ENCODE data around the gene IARS1. TPM values are rescaled to one million over a fixed set of nuclear protein-coding genes. Genes with fewer than 3 reads are reported as not detected.
A peak's percentile ranks its signal among the peaks of the same experiment; 100 is the strongest.

IARS1 gene
- total RNA-seq, 3 donors from 2014 or later: 56.5 to 111 (median 111) TPM

GRCh38 chr9:92292338-92293074, 991 bp downstream of the IARS1 start:
- Histone ChIP-seq H3K36me3 (peaks cover 7% of the 10 kb centered on the region), H3K9me3 (no peaks in the 10 kb centered on the region), H3K27me3 (no peaks in the 10 kb centered on the region), H3K27ac (no peak overlapping the region), H3K4me3 (peak overlapping the region; percentile 59 to 74 (median 64)), H3K4me1 (peaks cover 3 to 5% of the 10 kb centered on the region in 2 donors)
- no peak for DNase-seq (ENCODE audit: low spot score in 2 of 2)
- TF ChIP-seq POLR2AphosphoS5 (IDR thresholded peaks at IDR 0.05): no peak
- TF ChIP-seq POLR2A (IDR thresholded peaks at IDR 0.05): no peak
- TF ChIP-seq, protein P1, sequence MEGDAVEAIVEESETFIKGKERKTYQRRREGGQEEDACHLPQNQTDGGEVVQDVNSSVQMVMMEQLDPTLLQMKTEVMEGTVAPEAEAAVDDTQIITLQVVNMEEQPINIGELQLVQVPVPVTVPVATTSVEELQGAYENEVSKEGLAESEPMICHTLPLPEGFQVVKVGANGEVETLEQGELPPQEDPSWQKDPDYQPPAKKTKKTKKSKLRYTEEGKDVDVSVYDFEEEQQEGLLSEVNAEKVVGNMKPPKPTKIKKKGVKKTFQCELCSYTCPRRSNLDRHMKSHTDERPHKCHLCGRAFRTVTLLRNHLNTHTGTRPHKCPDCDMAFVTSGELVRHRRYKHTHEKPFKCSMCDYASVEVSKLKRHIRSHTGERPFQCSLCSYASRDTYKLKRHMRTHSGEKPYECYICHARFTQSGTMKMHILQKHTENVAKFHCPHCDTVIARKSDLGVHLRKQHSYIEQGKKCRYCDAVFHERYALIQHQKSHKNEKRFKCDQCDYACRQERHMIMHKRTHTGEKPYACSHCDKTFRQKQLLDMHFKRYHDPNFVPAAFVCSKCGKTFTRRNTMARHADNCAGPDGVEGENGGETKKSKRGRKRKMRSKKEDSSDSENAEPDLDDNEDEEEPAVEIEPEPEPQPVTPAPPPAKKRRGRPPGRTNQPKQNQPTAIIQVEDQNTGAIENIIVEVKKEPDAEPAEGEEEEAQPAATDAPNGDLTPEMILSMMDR (IDR thresholded peaks at IDR 0.05): no peak
- intact Hi-C loops (cut with DNase I; ENCODE audit: low total_unique reads): no loop called here

DNA sequence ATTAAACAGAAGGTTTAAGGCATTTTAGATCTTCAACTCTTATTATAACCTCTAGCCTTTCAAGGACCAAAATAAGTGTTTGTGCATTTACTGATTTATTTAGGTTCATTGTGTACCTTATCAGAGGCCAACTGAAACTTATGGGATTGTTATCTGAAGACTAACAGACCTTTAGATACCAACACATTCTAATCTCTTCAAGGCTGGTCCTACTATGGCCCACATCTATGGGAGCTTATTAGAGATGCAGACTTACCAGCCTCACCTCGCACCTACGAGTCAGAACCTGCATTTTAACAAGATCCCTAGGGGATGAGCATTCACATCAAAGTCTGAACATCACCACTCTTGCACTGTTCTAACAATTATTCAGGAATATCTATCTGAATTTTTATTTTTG, 1.9 kb downstream of the IARS1 start:
- TF ChIP-seq, protein P1 (IDR thresholded peaks at IDR 0.05): no peak
- TF ChIP-seq POLR2AphosphoS5 (IDR thresholded peaks at IDR 0.05) (no peak), POLR2A (IDR thresholded peaks at IDR 0.05) (no peak)
- H3K4me3 ChIP-seq: no peak overlapping the region
- H3K27ac ChIP-seq: no peak overlapping the region
- H3K4me1 ChIP-seq: peaks cover 3 to 5% of the 10 kb centered on the region in 2 donors
- H3K36me3 ChIP-seq: no peaks in the 10 kb centered on the region
- intact Hi-C loops (cut with DNase I; ENCODE audit: low total_unique reads): no loop called here
- no peaks in the 10 kb centered on the region for H3K9me3 ChIP-seq
- no peak for DNase-seq (ENCODE audit: low spot score in 2 of 2)
- H3K27me3 ChIP-seq: no peaks in the 10 kb centered on the region

DNA sequence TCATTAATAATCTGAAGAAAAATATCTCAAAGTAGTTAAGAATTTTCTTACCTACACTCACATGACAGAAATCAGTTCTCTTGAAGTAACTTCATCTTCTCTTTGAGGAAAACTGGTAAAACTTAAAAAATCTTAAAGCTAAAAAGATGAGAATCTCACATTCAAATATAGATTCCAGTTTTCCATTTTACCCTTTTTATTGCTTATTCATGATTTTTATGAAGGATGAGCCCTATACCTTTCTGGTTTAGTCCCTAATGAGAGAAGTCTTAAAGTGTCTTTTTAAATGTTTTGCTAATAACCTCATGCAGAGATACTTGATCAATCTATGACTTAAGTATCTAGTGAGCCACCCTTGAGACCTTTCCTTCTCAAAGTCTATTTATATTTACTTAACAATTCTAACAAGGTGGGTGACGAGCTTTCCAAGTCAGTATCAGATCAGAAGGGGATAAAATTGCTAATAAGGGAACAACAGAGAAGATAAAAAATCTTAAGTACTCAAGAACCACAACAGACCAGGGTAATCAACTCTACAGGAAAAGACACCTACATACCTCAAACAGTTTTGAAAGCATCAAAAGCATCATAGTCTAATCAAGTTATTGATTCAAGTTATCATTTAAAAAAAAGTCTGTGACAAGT, 2.6 kb downstream of the IARS1 start:
- H3K9me3 ChIP-seq: no peaks in the 10 kb centered on the region
- TF ChIP-seq, protein P1 (IDR thresholded peaks at IDR 0.05): no peak
- TF ChIP-seq POLR2A (IDR thresholded peaks at IDR 0.05) (no peak), POLR2AphosphoS5 (IDR thresholded peaks at IDR 0.05) (no peak)
- no peak overlapping the region for H3K4me3 ChIP-seq
- H3K27me3 ChIP-seq: no peaks in the 10 kb centered on the region
- no peak for DNase-seq (ENCODE audit: low spot score in 2 of 2)
- intact Hi-C loops (cut with DNase I; ENCODE audit: low total_unique reads): no loop called here
- peaks cover 3 to 5% of the 10 kb centered on the region in 2 donors for H3K4me1 ChIP-seq
- no peaks in the 10 kb centered on the region for H3K36me3 ChIP-seq
- no peak overlapping the region for H3K27ac ChIP-seq

- Histone ChIP-seq H3K9me3 (no peaks in the 10 kb centered on the region), H3K27ac (no peak overlapping the region), H3K4me3 (no peak overlapping the region), H3K4me1 (peaks cover 3% of the 10 kb centered on the region in 2 donors), H3K36me3 (no peaks in the 10 kb centered on the region), H3K27me3 (no peaks in the 10 kb centered on the region)
- DNase-seq (ENCODE audit: low spot score in 2 of 2): no peak
- TF ChIP-seq POLR2AphosphoS5 (IDR thresholded peaks at IDR 0.05) (no peak), POLR2A (IDR thresholded peaks at IDR 0.05) (no peak)
- TF ChIP-seq, protein P1 (IDR thresholded peaks at IDR 0.05): no peak
- intact Hi-C loops (cut with DNase I; ENCODE audit: low total_unique reads): no loop called here
These were observed 3.6 kb downstream of the IARS1 start for GRCh38 chr9:92289708-92290390.

- intact Hi-C loops (cut with DNase I; ENCODE audit: low total_unique reads): no loop called here
- Histone ChIP-seq H3K27me3 (no peaks in the 10 kb centered on the region), H3K36me3 (no peaks in the 10 kb centered on the region), H3K4me1 (no peaks in the 10 kb centered on the region), H3K27ac (no peak overlapping the region), H3K9me3 (no peaks in the 10 kb centered on the region), H3K4me3 (no peak overlapping the region)
- no peak for DNase-seq (ENCODE audit: low spot score in 2 of 2)
- TF ChIP-seq, protein P1 (IDR thresholded peaks at IDR 0.05): no peak
- TF ChIP-seq POLR2A (IDR thresholded peaks at IDR 0.05) (no peak), POLR2AphosphoS5 (IDR thresholded peaks at IDR 0.05) (no peak)
These were observed 14.2 kb downstream of the IARS1 start for GRCh38 chr9:92279302-92279701.

All from breast epithelium (tissue), 4 donors.